Panc1 (cell line): ENCODE data around the gene TBATA. TPM values are rescaled to one million over a fixed set of nuclear protein-coding genes. Genes with fewer than 3 reads are reported as not detected.

ENCODE experiments used
- ATAC-seq: fragments of 200-7000 bp; cut with Tn5 transposase; 2 replicates; pipeline ENCODE4 v1.9.1; 2020; ENCODE audit warnings: mild to moderate bottlenecking, moderate library complexity
- BruUV-seq: library from RNA; stranded (reverse); fragments of 400-500 nt; replicated peaks from 2 replicates; lab custom pipeline; 2021; lab: Mats Ljungman, UMichigan
- CTCF ChIA-PET: fragments of 300-600 bp; sonication (Branson Sonifier 250); formaldehyde crosslinking; loops from one replicate; lab custom pipeline; 2022; ENCODE audit warnings: antibody characterized with exemption; lab: Charles Lee
- POLR2A ChIA-PET: fragments of 300-600 bp; sonication (Branson Sonifier 250); formaldehyde crosslinking; loops from one replicate; lab custom pipeline; 2022; ENCODE audit warnings: antibody characterized with exemption; lab: Charles Lee
- DNase-seq: peaks from one replicate; pipeline ENCODE4 v3.0.0-alpha.2; 2010; ENCODE audit warnings: low read depth, low spot score
- H3K27ac ChIP-seq: 2 replicates; pipeline ENCODE4 v1.5.1; 2011; ENCODE audit warnings: mild to moderate bottlenecking, low read length, inconsistent platforms
- H3K27me3 ChIP-seq: fragments of 200-500 bp; sonication (Bioruptor generic); 2 replicates; pipeline ENCODE4 v1.6.0; 2014; ENCODE audit warnings: low read length, inconsistent platforms; ENCODE audit not compliant: control insufficient read depth, insufficient read depth
- H3K36me3 ChIP-seq: fragments of 200-500 bp; sonication (Bioruptor generic); 2 replicates; pipeline ENCODE4 v1.5.1; 2014; ENCODE audit warnings: inconsistent platforms, mild to moderate bottlenecking, low read length, moderate library complexity; ENCODE audit not compliant: control insufficient read depth, insufficient read depth
- H3K4me1 ChIP-seq: 2 replicates; pipeline ENCODE4 v1.5.1; 2011; ENCODE audit warnings: inconsistent platforms, mild to moderate bottlenecking, low read length, moderate library complexity; ENCODE audit not compliant: control insufficient read depth, insufficient read depth
- H3K4me3 ChIP-seq, 2 experiments: 2 replicates each; pipeline ENCODE4 v1.5.1; 2011 to 2012; ENCODE audit warnings: low read depth in 2 of 2, low read length in 2 of 2, mild to moderate bottlenecking in 2 of 2, inconsistent platforms in 1 of 2, moderate library complexity in 1 of 2
- H3K9me3 ChIP-seq: fragments of 200-500 bp; sonication (Bioruptor generic); 2 replicates; pipeline ENCODE4 v1.5.1; 2014; ENCODE audit warnings: low read depth, mild to moderate bottlenecking, inconsistent platforms, low read length, moderate library complexity; ENCODE audit not compliant: control insufficient read depth, insufficient read depth
- POLR2AphosphoS5 ChIP-seq: IDR thresholded peaks from 2 replicates; pipeline ENCODE4 v1.6.1; 2012; ENCODE audit warnings: mild to moderate bottlenecking, low read depth, low read length, moderate library complexity
- SIN3A ChIP-seq: IDR thresholded peaks from 2 replicates; pipeline ENCODE4 v1.6.1; 2012; ENCODE audit warnings: low read depth, mild to moderate bottlenecking, low read length, moderate library complexity, borderline replicate concordance; ENCODE audit not compliant: insufficient read depth
- TCF7L2 ChIP-seq: IDR thresholded peaks from 2 replicates; pipeline ENCODE4 v1.6.1; 2011; ENCODE audit warnings: mild to moderate bottlenecking, low read depth, low read length, inconsistent platforms
- in situ Hi-C: cut with HindIII; loops from 2 replicates; pipeline ENCODE4 v1.10.0; 2016; ENCODE audit warnings: low sequenced_read_pairs, low pct_unique_long_range_greater_than_20kb
- intact Hi-C: fragments of 100-400 bp; cut with micrococcal nuclease; formaldehyde crosslinking; loops from one replicate; pipeline ENCODE4 v1.10.0; 2022; ENCODE audit not compliant: unreplicated experiment
- total RNA-seq: library from RNA; stranded (reverse); gene quantifications from one replicate; pipeline ENCODE4 v1.2.1, GENCODE V29; 2021; ENCODE audit not compliant: unreplicated experiment
- TF ChIP-seq, protein P1 (sequence below), 2 experiments: IDR thresholded peaks; 2 replicates each; pipeline ENCODE4 v1.6.1; 2011 to 2012; ENCODE audit warnings: low read depth in 2 of 2, control low read depth in 1 of 2, low read length in 1 of 2, mild to moderate bottlenecking in 1 of 2, moderate library complexity in 1 of 2; ENCODE audit not compliant: insufficient read depth in 1 of 2
- TF ChIP-seq, protein P2 (sequence below): fragments of 450-650 bp; IDR thresholded peaks from 2 replicates; pipeline ENCODE4 v1.5.1; 2017; ENCODE audit warnings: mild to moderate bottlenecking

Gene TBATA
- total RNA-seq, 1 experiment from 2014 or later = not detected

DNA sequence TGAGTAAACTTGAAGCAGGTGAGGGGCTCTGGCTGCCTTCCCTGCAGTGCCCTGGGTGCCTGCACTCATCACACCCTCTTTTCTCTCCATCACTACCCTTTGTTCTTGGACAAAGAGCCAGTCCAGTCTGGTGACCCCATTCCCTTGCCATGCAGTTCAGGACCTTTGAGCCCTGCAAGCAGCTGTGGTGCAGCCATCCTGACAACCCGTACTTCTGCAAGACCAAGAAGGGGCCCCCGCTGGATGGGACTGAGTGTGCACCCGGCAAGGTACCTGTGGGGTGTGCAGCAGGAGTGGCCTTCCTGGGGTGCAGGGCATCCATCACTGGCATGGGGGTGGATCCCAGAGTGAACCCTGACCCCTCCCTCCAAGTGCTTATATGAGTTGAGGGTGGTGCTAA, 48.7 kb downstream of the TBATA start:
- H3K36me3 ChIP-seq = no peaks in the 10 kb centered on the region
- no peak overlapping the region for H3K4me3 ChIP-seq
- ChIA-PET CTCF (no interaction called here), POLR2A (no interaction called here)
- no peaks in the 10 kb centered on the region for H3K9me3 ChIP-seq
- no peak overlapping the region for H3K27ac ChIP-seq
- intact Hi-C loops (no loop called here), in situ Hi-C loops (no loop called here)
- no peak for ATAC-seq
- DNase-seq = no peak
- TF ChIP-seq, protein P1, sequence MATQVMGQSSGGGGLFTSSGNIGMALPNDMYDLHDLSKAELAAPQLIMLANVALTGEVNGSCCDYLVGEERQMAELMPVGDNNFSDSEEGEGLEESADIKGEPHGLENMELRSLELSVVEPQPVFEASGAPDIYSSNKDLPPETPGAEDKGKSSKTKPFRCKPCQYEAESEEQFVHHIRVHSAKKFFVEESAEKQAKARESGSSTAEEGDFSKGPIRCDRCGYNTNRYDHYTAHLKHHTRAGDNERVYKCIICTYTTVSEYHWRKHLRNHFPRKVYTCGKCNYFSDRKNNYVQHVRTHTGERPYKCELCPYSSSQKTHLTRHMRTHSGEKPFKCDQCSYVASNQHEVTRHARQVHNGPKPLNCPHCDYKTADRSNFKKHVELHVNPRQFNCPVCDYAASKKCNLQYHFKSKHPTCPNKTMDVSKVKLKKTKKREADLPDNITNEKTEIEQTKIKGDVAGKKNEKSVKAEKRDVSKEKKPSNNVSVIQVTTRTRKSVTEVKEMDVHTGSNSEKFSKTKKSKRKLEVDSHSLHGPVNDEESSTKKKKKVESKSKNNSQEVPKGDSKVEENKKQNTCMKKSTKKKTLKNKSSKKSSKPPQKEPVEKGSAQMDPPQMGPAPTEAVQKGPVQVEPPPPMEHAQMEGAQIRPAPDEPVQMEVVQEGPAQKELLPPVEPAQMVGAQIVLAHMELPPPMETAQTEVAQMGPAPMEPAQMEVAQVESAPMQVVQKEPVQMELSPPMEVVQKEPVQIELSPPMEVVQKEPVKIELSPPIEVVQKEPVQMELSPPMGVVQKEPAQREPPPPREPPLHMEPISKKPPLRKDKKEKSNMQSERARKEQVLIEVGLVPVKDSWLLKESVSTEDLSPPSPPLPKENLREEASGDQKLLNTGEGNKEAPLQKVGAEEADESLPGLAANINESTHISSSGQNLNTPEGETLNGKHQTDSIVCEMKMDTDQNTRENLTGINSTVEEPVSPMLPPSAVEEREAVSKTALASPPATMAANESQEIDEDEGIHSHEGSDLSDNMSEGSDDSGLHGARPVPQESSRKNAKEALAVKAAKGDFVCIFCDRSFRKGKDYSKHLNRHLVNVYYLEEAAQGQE (IDR thresholded peaks at IDR 0.05; ENCODE audit: insufficient read depth in 1 of 2, low read depth in 2 of 2, low read length in 1 of 2) = no peak
- TF ChIP-seq SIN3A (no peak), POLR2AphosphoS5 (no peak), TCF7L2 (no peak)
- TF ChIP-seq, protein P2, sequence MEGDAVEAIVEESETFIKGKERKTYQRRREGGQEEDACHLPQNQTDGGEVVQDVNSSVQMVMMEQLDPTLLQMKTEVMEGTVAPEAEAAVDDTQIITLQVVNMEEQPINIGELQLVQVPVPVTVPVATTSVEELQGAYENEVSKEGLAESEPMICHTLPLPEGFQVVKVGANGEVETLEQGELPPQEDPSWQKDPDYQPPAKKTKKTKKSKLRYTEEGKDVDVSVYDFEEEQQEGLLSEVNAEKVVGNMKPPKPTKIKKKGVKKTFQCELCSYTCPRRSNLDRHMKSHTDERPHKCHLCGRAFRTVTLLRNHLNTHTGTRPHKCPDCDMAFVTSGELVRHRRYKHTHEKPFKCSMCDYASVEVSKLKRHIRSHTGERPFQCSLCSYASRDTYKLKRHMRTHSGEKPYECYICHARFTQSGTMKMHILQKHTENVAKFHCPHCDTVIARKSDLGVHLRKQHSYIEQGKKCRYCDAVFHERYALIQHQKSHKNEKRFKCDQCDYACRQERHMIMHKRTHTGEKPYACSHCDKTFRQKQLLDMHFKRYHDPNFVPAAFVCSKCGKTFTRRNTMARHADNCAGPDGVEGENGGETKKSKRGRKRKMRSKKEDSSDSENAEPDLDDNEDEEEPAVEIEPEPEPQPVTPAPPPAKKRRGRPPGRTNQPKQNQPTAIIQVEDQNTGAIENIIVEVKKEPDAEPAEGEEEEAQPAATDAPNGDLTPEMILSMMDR = no peak
- H3K27me3 ChIP-seq = peaks cover 10% of the 10 kb centered on the region; the same call in 1 of the 2 replicates
- no TSS peak for BruUV-seq
- no peaks in the 10 kb centered on the region for H3K4me1 ChIP-seq

DNA sequence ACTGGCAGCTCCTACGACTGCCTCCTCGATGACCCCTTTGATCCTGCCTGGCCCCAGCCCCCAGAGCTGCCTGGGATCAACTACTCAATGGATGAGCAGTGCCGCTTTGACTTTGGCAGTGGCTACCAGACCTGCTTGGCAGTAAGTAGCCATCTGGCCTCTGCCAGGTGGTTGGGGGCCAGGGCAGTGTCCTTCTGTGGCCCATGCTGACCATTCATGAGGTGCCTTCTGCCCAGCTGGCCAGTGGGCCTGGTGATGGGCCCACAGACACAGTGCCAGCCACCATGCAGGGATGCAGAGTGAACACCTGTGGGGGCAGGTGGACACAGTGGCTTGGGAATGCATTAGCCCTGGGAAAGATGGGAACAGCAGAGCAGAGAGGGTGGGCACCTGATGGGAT, 50.0 kb downstream of the TBATA start:
- no peak for ATAC-seq
- in situ Hi-C loops (no loop called here), intact Hi-C loops (no loop called here)
- Histone ChIP-seq H3K27ac (no peak overlapping the region), H3K4me3 (no peak overlapping the region), H3K4me1 (no peaks in the 10 kb centered on the region), H3K27me3 (peaks cover 8% of the 10 kb centered on the region; the same call in 1 of the 2 replicates), H3K36me3 (no peaks in the 10 kb centered on the region), H3K9me3 (no peaks in the 10 kb centered on the region)
- BruUV-seq = no TSS peak
- TF ChIP-seq SIN3A = no peak
- TF ChIP-seq TCF7L2 = no peak
- TF ChIP-seq POLR2AphosphoS5 = no peak
- TF ChIP-seq, protein P2 = no peak
- TF ChIP-seq, protein P1 (IDR thresholded peaks at IDR 0.05; ENCODE audit: insufficient read depth in 1 of 2, low read depth in 2 of 2, low read length in 1 of 2) = no peak
- DNase-seq = no peak
- ChIA-PET CTCF (no interaction called here), POLR2A (no interaction called here)
